HEK293T (cell line): Measurements from ENCODE around the gene CRISP3.

Experiments used
- HDGF ChIP-seq: fragments of 450-650 bp; IDR thresholded peaks from 2 replicates; pipeline ENCODE4 v1.6.1; 2017; ENCODE audit warnings: antibody characterized with exemption, borderline replicate concordance
- LEF1 ChIP-seq: fragments of 450-650 bp; IDR thresholded peaks from 2 replicates; pipeline ENCODE4 v1.6.1; 2017; ENCODE audit warnings: mild to moderate bottlenecking, borderline replicate concordance
- SP1 ChIP-seq: fragments of 450-650 bp; IDR thresholded peaks from 2 replicates; pipeline ENCODE4 v1.6.1; 2017
- TARDBP ChIP-seq: fragments of 450-650 bp; IDR thresholded peaks from 2 replicates; pipeline ENCODE4 v1.6.1; 2016

GRCh38 chr6:49713346-49713745 lies 30.8 kb downstream of the CRISP3 start, which contains the start of gene CRISP2:
- no peak for TF ChIP-seq TARDBP
- TF ChIP-seq SP1, result no peak
- TF ChIP-seq HDGF, result no peak
- TF ChIP-seq LEF1, result no peak
